ENCODE measurements around the gene LRG1. TPM values are rescaled to one million over a fixed set of nuclear protein-coding genes. Genes with fewer than 3 reads are reported as not detected.
A peak's percentile ranks its signal among the peaks of the same experiment; 100 is the strongest.

The LRG1 gene
- total and polyA plus RNA-seq, 2 of the 13 experiments (the other 11 are each of a cell fraction or from before 2014, with no cell fraction given), result 12.0 to 39.3 TPM

DNA sequence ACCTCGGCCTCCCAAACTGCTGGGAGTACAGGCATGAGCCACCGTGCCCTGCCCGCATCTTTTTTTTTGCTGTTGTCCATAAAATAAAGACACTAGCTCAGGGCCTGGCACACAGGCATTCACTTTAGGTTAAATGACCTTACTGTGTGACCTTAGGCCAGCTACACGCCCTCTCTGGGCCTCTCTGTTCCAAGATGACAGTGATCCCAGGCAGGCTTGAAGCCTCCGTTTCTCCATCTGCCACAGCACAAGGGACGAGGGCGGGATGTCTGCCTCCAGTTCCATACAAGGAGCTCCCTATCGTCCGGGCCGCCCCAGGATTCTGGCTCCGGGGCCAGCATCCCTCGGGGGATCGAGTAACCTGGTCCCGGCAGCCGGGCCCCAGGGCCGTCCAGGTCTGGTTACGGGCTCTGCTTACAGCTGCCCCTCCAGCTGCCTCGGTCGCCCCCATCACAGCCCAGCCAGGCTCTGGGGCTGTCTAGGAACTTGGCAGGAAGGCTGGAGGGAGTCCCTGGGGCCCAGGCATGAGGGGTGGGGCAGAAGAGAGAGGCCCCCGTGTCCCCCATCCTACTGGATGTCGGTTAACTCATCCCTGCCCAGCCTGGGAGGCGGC is 31.6 kb upstream of the LRG1 start:
- FAIRE-seq (no peak), ATAC-seq (no peak), DNase-seq (ENCODE audit: low spot score) (no peak)
- Histone ChIP-seq H3K4me3 (replicated peaks in 1 of 3; ENCODE audit: insufficient read depth in 1 of 3, low read depth in 2 of 3, low read length in 3 of 3) (no peak overlapping the region), H3K4me2 (ENCODE audit: low read depth, low read length) (no peak overlapping the region), H3K36me3 (replicated peaks in 1 of 2; ENCODE audit: control insufficient read depth in 1 of 2, insufficient read depth in 2 of 2, low read length in 2 of 2) (peaks cover 5 to 9% of the 10 kb centered on the region in 2 experiments; a peak in 4 of 5 replicates), H4K20me1 (ENCODE audit: insufficient read depth, low read length) (peaks cover 49% of the 10 kb centered on the region), H3K27ac (ENCODE audit: extremely low read length, insufficient read depth, low read length) (no peak overlapping the region), H3K9ac (ENCODE audit: insufficient read depth, low read depth, low read length) (no peak overlapping the region), H3K4me1 (ENCODE audit: insufficient read depth, low read length) (peaks cover 16% of the 10 kb centered on the region), H2AFZ (ENCODE audit: low read length) (no peak overlapping the region), H3K79me2 (ENCODE audit: insufficient read depth, low read length) (peaks cover 60% of the 10 kb centered on the region), H3K9me3 (ENCODE audit: low read length) (no peaks in the 10 kb centered on the region), H3K27me3 (ENCODE audit: control insufficient read depth in 1 of 2, insufficient read depth in 2 of 2, low read length in 2 of 2) (no peaks in the 10 kb centered on the region)
- intact Hi-C loops (cut with micrococcal nuclease; ENCODE audit: unreplicated experiment) (no loop called here), in situ Hi-C loops (cut with HindIII; ENCODE audit: extremely low pct_ligation_motif_present, low pct_unique_long_range_greater_than_20kb) (no loop called here)
- TF ChIP-seq RBFOX2 (IDR thresholded peaks at IDR 0.05; ENCODE audit: low read depth, low read length) (0 out of 2 replicates have a peak, but pooled peaks have one; percentile 25), ZSCAN29 (CRISPR knock-in tag; conservative IDR thresholded peaks at IDR 0.05) (no peak), ZBTB39 (CRISPR knock-in tag; IDR thresholded peaks at IDR 0.05) (no peak), JDP2 (CRISPR knock-in tag; IDR thresholded peaks at IDR 0.05; ENCODE audit: borderline replicate concordance) (no peak), POGZ (CRISPR knock-in tag; IDR thresholded peaks at IDR 0.05) (no peak), AGO2 (optimal IDR thresholded peaks at IDR 0.05; ENCODE audit: low read depth, low read length) (peak; percentile 67), HOXA7 (CRISPR knock-in tag; IDR thresholded peaks at IDR 0.05) (no peak), ZNF768 (CRISPR knock-in tag; IDR thresholded peaks at IDR 0.05) (peak; percentile 98), HMGA1 (CRISPR knock-in tag; conservative IDR thresholded peaks at IDR 0.05) (no peak), RCOR2 (CRISPR knock-in tag; IDR thresholded peaks at IDR 0.05) (no peak), GABPA (IDR thresholded peaks at IDR 0.05; ENCODE audit: low read depth, low read length) (no peak), GABPA (CRISPR knock-in tag; IDR thresholded peaks at IDR 0.05; ENCODE audit: low read depth) (no peak), FOSL1 (CRISPR knock-in tag; IDR thresholded peaks at IDR 0.05; ENCODE audit: borderline replicate concordance) (no peak), ZEB1 (IDR thresholded peaks at IDR 0.05; ENCODE audit: insufficient replicate concordance, low read depth) (no peak), AKAP8 (CRISPR knock-in tag; IDR thresholded peaks at IDR 0.05) (no peak), ZNF672 (CRISPR knock-in tag; IDR thresholded peaks at IDR 0.05) (no peak)
- TF ChIP-seq, protein P1, sequence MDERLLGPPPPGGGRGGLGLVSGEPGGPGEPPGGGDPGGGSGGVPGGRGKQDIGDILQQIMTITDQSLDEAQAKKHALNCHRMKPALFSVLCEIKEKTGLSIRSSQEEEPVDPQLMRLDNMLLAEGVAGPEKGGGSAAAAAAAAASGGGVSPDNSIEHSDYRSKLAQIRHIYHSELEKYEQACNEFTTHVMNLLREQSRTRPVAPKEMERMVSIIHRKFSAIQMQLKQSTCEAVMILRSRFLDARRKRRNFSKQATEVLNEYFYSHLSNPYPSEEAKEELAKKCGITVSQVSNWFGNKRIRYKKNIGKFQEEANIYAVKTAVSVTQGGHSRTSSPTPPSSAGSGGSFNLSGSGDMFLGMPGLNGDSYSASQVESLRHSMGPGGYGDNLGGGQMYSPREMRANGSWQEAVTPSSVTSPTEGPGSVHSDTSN (CRISPR knock-in tag; IDR thresholded peaks at IDR 0.05), result no peak
- TF ChIP-seq, protein P2, sequence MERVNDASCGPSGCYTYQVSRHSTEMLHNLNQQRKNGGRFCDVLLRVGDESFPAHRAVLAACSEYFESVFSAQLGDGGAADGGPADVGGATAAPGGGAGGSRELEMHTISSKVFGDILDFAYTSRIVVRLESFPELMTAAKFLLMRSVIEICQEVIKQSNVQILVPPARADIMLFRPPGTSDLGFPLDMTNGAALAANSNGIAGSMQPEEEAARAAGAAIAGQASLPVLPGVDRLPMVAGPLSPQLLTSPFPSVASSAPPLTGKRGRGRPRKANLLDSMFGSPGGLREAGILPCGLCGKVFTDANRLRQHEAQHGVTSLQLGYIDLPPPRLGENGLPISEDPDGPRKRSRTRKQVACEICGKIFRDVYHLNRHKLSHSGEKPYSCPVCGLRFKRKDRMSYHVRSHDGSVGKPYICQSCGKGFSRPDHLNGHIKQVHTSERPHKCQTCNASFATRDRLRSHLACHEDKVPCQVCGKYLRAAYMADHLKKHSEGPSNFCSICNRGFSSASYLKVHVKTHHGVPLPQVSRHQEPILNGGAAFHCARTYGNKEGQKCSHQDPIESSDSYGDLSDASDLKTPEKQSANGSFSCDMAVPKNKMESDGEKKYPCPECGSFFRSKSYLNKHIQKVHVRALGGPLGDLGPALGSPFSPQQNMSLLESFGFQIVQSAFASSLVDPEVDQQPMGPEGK (CRISPR knock-in tag; IDR thresholded peaks at IDR 0.05), result peak; percentile 17; the same call in 1 of the 2 replicates
- CTCF ChIA-PET (ENCODE audit: low intra/inter-chr PET ratio, low total read pairs), result no interaction called here
- POLR2A ChIA-PET, result no interaction called here
- no TSS peak for BruUV-seq (replicated peaks)
- WGBS (ENCODE audit: low lambda C conversion rate), result 93% methylated on average over 18 of the region's 22 CpGs
